GM23338 (cell line): ENCODE results near the gene IRF8. TPM values are rescaled to one million over a fixed set of nuclear protein-coding genes. Genes with fewer than 3 reads are reported as not detected.

Experiments used
- ATAC-seq: fragments of 200-7000 bp; cut with Tn5 transposase; 3 replicates; pipeline ENCODE4 v1.9.1; 2020
- DNase-seq: peaks from one replicate; pipeline ENCODE4 v3.0.0-alpha.2; 2015; ENCODE audit warnings: low spot score
- H2AFZ ChIP-seq: fragments of 200-600 bp; sonication (generic); 2 replicates; pipeline ENCODE4 v1.8.0; 2016; ENCODE audit warnings: antibody characterized with exemption, mild to moderate bottlenecking, moderate library complexity
- H3F3A ChIP-seq: fragments of 200-600 bp; sonication (generic); replicated peaks from 2 replicates; pipeline ENCODE4 v1.8.0; 2017; ENCODE audit warnings: antibody characterized with exemption, mixed run types, low read depth
- H3K27ac ChIP-seq: fragments of 200-600 bp; sonication (generic); 2 replicates; pipeline ENCODE4 v1.6.1; 2016; ENCODE audit warnings: low read depth
- H3K27me3 ChIP-seq: fragments of 200-600 bp; sonication (generic); 2 replicates; pipeline ENCODE4 v1.8.0; 2016; ENCODE audit warnings: mild to moderate bottlenecking, mixed run types, moderate library complexity; ENCODE audit not compliant: insufficient read depth
- H3K36me3 ChIP-seq: fragments of 200-600 bp; sonication (generic); 2 replicates; pipeline ENCODE4 v1.8.0; 2016; ENCODE audit warnings: mild to moderate bottlenecking; ENCODE audit not compliant: insufficient read depth
- H3K4me1 ChIP-seq: fragments of 200-600 bp; sonication (generic); 2 replicates; pipeline ENCODE4 v1.8.0; 2016; ENCODE audit warnings: mild to moderate bottlenecking, moderate library complexity; ENCODE audit not compliant: insufficient read depth
- H3K4me2 ChIP-seq: fragments of 200-600 bp; sonication (generic); 2 replicates; pipeline ENCODE4 v1.7.1; 2017; ENCODE audit warnings: mixed run types
- H3K4me3 ChIP-seq: fragments of 200-600 bp; sonication (generic); 2 replicates; pipeline ENCODE4 v1.6.1; 2016; ENCODE audit warnings: mixed run types
- H3K79me2 ChIP-seq: fragments of 200-600 bp; sonication (generic); replicated peaks from 2 replicates; pipeline ENCODE4 v1.8.0; 2017; ENCODE audit warnings: mild to moderate bottlenecking; ENCODE audit not compliant: insufficient read depth
- H3K9me2 ChIP-seq: fragments of 200-600 bp; sonication (generic); 2 replicates; pipeline ENCODE4 v1.8.0; 2017; ENCODE audit not compliant: insufficient read depth
- H4K20me1 ChIP-seq: fragments of 200-600 bp; sonication (generic); replicated peaks from 2 replicates; pipeline ENCODE4 v1.8.0; 2017; ENCODE audit warnings: mild to moderate bottlenecking; ENCODE audit not compliant: insufficient read depth
- H3K27ac Mint-ChIP-seq: 2 replicates; pipeline ENCODE4 v1.8.0; 2020; ENCODE audit warnings: inconsistent platforms, mild to moderate bottlenecking, moderate library complexity, mixed read lengths
- H3K27me3 Mint-ChIP-seq: 3 replicates; pipeline ENCODE4 v1.8.0; 2022; ENCODE audit warnings: low read depth, mild to moderate bottlenecking, moderate library complexity, mixed read lengths, inconsistent platforms; ENCODE audit not compliant: insufficient read depth, poor library complexity
- H3K36me3 Mint-ChIP-seq: 3 replicates; pipeline ENCODE4 v1.8.0; 2021; ENCODE audit warnings: low read depth, mild to moderate bottlenecking, inconsistent platforms, moderate library complexity, mixed read lengths
- H3K4me1 Mint-ChIP-seq: 3 replicates; pipeline ENCODE4 v1.8.0; 2020; ENCODE audit warnings: mild to moderate bottlenecking, inconsistent platforms, mixed read lengths
- H3K4me3 Mint-ChIP-seq: 3 replicates; pipeline ENCODE4 v1.8.0; 2021; ENCODE audit warnings: moderate library complexity, mild to moderate bottlenecking, inconsistent platforms, mixed read lengths
- H3K9me3 Mint-ChIP-seq: 3 replicates; pipeline ENCODE4 v1.8.0; 2020; ENCODE audit warnings: moderate library complexity, mild to moderate bottlenecking, inconsistent platforms, mixed read lengths
- CREB1 ChIP-seq: fragments of 250-450 bp; sonication (Bioruptor Pico); IDR thresholded peaks from 2 replicates; pipeline ENCODE4 v1.5.0; 2020; ENCODE audit warnings: low read depth, mild to moderate bottlenecking, moderate library complexity
- CTCF ChIP-seq, 2 experiments: fragments of 200-600 bp in 1 of 2; sonication (generic) in 1 of 2; conservative IDR thresholded peaks; 2 replicates each; pipeline versions ENCODE4 v1.5.1 to v1.6.1; 2016 to 2017; ENCODE audit warnings: antibody characterized with exemption in 2 of 2, low read depth in 2 of 2, mild to moderate bottlenecking in 2 of 2, moderate library complexity in 1 of 2
- ETS1 ChIP-seq: IDR thresholded peaks from 2 replicates; pipeline ENCODE4 v1.6.1; 2016; ENCODE audit warnings: antibody characterized with exemption
- EZH2phosphoT487 ChIP-seq: fragments of 200-600 bp; sonication (generic); IDR thresholded peaks from one replicate; pipeline ENCODE4 v1.8.1; 2018; ENCODE audit warnings: antibody characterized with exemption; ENCODE audit not compliant: unreplicated experiment
- JUNB ChIP-seq: IDR thresholded peaks from one replicate; pipeline ENCODE4 v1.6.1; 2016; ENCODE audit warnings: antibody characterized with exemption; ENCODE audit not compliant: unreplicated experiment
- NANOG ChIP-seq: IDR thresholded peaks from 2 replicates; pipeline ENCODE4 v1.6.1; 2016; ENCODE audit warnings: antibody characterized with exemption, borderline replicate concordance
- POLR2AphosphoS5 ChIP-seq: IDR thresholded peaks from 2 replicates; pipeline ENCODE4 v1.6.1; 2016; ENCODE audit warnings: antibody characterized with exemption, low read depth
- REST ChIP-seq: IDR thresholded peaks from one replicate; pipeline ENCODE4 v1.6.1; 2018; ENCODE audit warnings: antibody characterized with exemption; ENCODE audit not compliant: unreplicated experiment
- ZNF331 ChIP-seq: fragments of 250-450 bp; sonication (Bioruptor Pico); IDR thresholded peaks from 2 replicates; pipeline ENCODE4 v1.5.0; 2020; ENCODE audit warnings: low read depth, mild to moderate bottlenecking, moderate library complexity
- ZNF462 ChIP-seq: fragments of 250-450 bp; sonication (Bioruptor Pico); IDR thresholded peaks from 2 replicates; pipeline ENCODE4 v1.5.0; 2020; ENCODE audit warnings: mild to moderate bottlenecking, moderate library complexity
- polyA plus RNA-seq: library from polyadenylated mRNA; unstranded; fragments of >200 nt; fragmentation: Nextera tagmentation; extraction: Ambion mirVana; gene quantifications from 2 replicates; pipeline ENCODE4 v1.2.1, GENCODE V29; 2016
- total RNA-seq: library from RNA; depleted of rRNA; stranded (reverse); fragments of >200 nt; shearing (Covaris generic); gene quantifications from 2 replicates; pipeline ENCODE4 v1.2.3, GENCODE V29; 2014

IRF8 gene
- total and polyA plus RNA-seq, 2 experiments from 2014 or later: 0.47 to 2.8 TPM

- Histone ChIP-seq H3K4me2 (no peak overlapping the region), H2AFZ (no peak overlapping the region), H3K27me3 (peaks cover 10% of the 10 kb centered on the region; the same call in 1 of the 2 replicates), H4K20me1 (no peaks in the 10 kb centered on the region), H3K36me3 (no peaks in the 10 kb centered on the region), H3K4me3 (no peak overlapping the region), H3K79me2 (no peaks in the 10 kb centered on the region), H3K9me2 (no peaks in the 10 kb centered on the region), H3F3A (no peaks in the 10 kb centered on the region), H3K4me1 (no peaks in the 10 kb centered on the region), H3K27ac (no peak overlapping the region)
- Mint-ChIP-seq H3K36me3 (no peaks in the 10 kb centered on the region), H3K4me1 (no peaks in the 10 kb centered on the region), H3K27ac (no peak overlapping the region), H3K9me3 (no peaks in the 10 kb centered on the region), H3K4me3 (no peak overlapping the region), H3K27me3 (peaks cover 11% of the 10 kb centered on the region)
- TF ChIP-seq CREB1 (CRISPR knock-in tag) (no peak), ETS1 (no peak), REST (no peak), EZH2phosphoT487 (no peak), ZNF331 (CRISPR knock-in tag) (no peak), JUNB (no peak), POLR2AphosphoS5 (no peak), ZNF462 (CRISPR knock-in tag) (no peak), NANOG (no peak), CTCF (conservative IDR thresholded peaks at IDR 0.05; ENCODE audit: low read depth in 2 of 2) (no peak)
- no peak for DNase-seq
- no peak for ATAC-seq
These were observed 7.8 kb upstream of the IRF8 start for GRCh38 chr16:85891033-85891775.
